GM10266 (cell line): ENCODE measurements around the gene PDPK1.

Source experiments
- DNase-seq: peaks from one replicate; pipeline ENCODE4 v3.0.0; 2012; ENCODE audit errors: extremely low spot score
- TF ChIP-seq, protein P1 (sequence below): IDR thresholded peaks from 2 replicates; pipeline ENCODE4 v1.5.1; 2012; ENCODE audit warnings: mild to moderate bottlenecking, low read depth; ENCODE audit not compliant: control insufficient read depth, insufficient read depth; ENCODE audit errors: missing control alignments

The PDPK1 gene

DNA sequence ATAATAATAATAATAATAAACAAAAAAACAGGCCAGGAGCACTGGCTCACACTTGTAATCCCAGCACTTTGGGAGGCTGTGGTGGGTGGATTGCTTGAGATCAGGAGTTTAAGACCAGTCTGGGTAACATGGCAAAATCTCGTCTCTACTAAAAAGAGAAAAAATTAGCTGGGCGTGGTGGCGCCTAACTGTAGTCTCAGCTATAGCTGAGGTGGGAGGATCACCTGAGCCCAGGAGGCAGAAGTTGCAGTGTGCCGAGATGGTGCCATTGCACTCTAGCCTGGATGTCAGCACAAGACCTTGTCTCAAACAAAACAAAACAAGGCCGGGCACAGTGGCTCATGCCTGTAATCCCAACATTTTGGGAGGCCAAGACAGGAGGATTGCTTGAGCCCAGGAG is 42.8 kb upstream of the PDPK1 start:
- no peak for DNase-seq
- TF ChIP-seq, protein P1, sequence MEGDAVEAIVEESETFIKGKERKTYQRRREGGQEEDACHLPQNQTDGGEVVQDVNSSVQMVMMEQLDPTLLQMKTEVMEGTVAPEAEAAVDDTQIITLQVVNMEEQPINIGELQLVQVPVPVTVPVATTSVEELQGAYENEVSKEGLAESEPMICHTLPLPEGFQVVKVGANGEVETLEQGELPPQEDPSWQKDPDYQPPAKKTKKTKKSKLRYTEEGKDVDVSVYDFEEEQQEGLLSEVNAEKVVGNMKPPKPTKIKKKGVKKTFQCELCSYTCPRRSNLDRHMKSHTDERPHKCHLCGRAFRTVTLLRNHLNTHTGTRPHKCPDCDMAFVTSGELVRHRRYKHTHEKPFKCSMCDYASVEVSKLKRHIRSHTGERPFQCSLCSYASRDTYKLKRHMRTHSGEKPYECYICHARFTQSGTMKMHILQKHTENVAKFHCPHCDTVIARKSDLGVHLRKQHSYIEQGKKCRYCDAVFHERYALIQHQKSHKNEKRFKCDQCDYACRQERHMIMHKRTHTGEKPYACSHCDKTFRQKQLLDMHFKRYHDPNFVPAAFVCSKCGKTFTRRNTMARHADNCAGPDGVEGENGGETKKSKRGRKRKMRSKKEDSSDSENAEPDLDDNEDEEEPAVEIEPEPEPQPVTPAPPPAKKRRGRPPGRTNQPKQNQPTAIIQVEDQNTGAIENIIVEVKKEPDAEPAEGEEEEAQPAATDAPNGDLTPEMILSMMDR: no peak

DNA sequence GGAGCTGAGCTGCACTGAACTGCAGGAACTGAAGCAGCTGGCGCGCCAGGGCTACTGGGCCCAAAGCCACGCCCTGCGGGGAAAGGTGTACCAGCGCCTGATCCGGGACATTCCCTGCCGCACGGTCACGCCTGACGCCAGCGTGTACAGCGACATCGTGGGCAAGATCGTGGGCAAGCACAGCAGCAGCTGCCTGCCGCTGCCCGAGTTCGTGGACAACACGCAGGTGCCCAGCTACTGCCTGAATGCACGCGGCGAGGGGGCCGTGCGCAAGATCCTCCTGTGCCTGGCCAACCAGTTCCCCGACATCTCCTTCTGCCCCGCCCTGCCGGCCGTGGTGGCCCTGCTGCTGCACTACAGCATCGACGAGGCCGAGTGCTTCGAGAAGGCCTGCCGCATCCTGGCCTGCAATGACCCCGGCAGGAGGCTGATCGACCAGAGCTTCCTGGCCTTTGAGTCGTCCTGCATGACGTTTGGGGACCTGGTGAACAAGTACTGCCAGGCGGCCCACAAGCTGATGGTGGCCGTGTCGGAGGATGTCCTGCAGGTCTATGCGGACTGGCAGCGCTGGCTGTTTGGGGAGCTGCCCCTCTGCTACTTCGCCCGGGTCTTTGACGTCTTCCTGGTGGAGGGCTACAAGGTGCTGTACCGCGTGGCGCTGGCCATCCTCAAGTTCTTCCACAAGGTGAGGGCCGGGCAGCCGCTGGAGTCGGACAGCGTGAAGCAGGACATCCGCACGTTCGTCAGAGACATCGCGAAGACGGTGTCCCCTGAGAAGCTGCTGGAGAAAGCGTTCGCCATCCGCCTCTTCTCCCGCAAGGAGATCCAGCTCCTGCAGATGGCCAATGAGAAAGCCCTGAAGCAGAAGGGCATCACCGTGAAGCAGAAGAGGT is 41.4 kb upstream of the PDPK1 start:
- no peak for DNase-seq
- TF ChIP-seq, protein P1: no peak

DNA sequence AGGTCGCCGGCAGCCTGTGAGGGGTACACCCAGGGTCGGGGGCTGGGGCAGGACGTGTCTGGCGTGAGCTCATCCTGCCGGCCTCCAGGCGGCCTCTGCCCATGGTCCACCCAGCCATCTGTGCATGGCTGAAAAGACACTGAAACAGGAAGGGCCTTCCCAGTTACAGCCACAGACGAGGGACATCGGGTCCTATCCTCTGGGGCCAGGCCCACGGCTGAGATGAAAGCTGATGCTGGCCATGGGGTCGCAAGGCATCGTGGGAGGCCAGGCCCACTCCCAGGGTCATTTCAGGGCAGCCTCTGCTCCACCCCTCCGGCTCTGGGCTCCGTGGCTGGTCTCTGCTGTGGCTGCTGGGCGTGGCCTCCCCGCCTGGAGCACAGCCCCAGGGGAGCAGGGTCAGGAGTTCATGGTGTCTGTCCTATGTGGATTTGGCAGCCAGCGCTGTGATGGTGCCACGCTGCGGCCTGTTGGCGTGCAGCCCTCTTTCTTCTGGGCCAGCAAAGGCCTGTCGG is 40.6 kb upstream of the PDPK1 start:
- TF ChIP-seq, protein P1: no peak
- no peak for DNase-seq

DNA sequence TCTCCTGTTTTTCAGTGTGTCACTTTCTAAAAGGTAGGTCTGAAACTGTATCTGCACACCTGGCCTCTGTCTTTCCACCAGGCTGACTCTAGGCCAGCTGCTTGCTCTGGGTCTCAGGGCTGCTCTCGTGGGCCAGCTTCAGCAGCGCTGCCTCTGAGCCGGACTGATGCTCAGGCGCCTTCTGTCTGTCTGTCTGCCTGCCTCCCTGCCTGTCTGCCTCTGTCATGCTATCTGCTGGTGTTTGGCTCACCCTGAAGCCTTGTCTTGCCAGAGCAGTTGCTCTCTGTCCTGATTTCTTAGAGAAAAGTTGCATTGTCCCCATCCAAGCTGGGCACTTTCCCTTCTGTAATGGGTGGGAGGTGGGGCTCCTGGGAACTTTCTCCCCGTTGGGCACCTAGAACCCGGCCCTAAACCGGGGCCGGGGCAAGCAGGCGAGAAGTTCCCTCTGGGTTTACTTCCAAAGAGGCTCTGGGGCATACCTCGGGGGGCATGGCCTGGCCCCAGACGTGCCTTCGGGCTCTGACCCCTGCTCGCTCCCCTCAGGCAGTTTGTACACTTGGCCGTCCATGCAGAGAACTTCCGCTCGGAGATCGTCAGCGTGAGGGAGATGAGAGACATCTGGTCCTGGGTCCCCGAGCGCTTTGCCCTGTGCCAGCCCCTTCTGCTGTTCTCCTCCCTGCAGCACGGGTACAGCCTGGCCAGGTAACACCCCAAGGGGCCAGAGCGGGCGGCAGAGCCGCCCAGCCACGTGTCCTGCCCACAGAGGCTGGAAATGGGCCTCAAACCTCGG is 39.9 kb upstream of the PDPK1 start:
- no peak for DNase-seq
- TF ChIP-seq, protein P1: no peak

DNA sequence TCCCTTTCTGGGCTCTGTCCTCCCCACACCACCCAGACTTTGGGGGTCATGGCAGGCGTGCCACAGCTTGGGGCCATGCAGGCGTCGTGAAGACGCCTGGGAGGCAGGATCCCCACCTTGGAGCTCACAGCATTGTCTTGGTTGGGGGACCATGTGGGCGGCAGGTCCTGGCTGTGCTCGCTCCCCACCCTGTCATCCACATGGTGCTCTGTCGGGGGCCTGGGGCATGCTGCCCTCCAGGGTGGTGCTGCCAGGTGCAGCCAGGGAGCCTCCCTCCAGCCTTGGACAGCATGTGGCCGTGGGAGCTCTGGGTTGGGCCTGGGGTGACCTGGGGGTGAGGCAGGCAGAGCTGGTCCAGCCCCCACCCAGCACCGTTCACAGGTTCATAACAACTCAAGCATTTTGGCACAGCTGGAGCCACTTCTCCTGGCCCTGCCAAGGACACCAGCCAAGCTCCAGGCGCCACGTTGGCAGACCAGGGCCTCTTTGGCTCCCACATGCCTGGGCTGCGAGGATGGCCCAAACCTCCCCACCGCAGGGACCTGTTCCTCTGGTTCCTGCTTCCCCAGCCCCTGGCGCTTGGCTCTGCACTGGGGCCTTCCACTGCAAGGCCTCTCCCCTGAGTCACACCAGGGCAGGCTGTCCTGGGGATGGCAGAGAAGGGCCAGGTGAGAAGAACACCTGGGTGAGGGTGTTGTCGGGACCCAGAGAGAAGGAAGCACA is 39.1 kb upstream of the PDPK1 start:
- TF ChIP-seq, protein P1: no peak
- no peak for DNase-seq

DNA sequence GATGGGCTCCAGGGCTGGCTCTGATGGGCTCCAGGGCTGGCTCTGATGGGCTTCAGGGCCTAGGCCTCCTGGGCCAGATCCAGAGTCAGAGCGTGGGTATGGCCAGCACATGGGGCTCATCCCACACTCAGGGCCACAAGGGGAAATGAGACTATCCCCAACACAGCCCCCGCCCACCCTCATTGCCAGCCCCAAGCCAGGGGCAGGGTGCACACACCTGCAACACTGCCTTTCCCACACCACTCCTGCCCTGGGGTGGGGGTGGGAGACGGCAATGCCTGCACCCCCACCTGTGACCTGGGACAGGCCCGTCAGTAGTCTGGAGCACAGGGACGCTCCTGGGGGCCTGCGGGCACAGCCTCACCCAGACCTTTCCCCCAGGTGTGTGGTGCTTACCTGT is 38.4 kb upstream of the PDPK1 start:
- TF ChIP-seq, protein P1: no peak
- DNase-seq: no peak
